COLO829 (cell line): ENCODE data around the gene GPHN.
"Not testable (repeated sequence)": the region's sequence is repeated elsewhere in the genome, so short reads cannot be mapped to it uniquely, and the experiment has no call there.

ENCODE experiments used
- DNase-seq: peaks from one replicate; pipeline ENCODE4 v3.0.0; 2012; ENCODE audit warnings: low spot score

The GPHN gene

GRCh38 chr14:67060546-67060945 lies 552.6 kb downstream of the GPHN start:
- no peak for DNase-seq

GRCh38 chr14:67067070-67067814 lies 559.3 kb downstream of the GPHN start:
- not testable (repeated sequence) for DNase-seq

DNA sequence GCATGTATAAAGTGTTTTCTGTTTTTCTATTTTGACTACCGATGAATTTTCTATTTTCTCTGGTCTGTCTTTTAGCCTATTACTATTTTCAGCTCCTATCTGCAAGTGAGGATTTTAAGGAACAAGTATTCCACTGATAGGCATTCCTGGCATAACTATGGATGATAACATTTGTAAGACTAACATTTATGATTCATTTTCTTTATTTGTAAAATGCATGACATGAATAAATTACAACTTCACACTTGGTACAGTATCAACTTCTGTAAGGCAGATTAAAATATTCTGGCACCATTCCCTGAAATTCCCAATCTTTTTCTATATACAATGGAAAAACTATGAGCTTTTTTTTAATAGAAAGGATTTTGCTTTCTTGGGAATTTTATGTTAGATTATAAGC lies 560.3 kb downstream of the GPHN start:
- peak; percentile 4 for DNase-seq

DNA sequence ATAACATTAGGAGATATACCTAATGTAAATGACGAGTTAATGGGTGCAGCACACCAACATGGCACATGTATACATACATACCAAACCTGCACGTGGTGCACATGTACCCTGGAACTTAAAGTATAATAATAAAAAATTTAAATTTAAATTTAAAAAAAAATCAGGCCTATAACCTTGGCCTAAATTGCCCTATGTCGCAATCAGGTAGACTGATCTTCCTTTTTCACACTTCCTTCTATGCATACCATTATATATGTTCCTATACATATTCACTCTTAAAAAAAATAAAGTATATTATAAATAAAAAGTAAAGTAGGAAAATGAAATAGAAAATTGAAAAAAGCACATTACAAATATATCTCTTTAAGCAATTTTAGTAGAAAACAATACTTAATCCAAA lies 563.6 kb downstream of the GPHN start:
- DNase-seq: no peak

DNA sequence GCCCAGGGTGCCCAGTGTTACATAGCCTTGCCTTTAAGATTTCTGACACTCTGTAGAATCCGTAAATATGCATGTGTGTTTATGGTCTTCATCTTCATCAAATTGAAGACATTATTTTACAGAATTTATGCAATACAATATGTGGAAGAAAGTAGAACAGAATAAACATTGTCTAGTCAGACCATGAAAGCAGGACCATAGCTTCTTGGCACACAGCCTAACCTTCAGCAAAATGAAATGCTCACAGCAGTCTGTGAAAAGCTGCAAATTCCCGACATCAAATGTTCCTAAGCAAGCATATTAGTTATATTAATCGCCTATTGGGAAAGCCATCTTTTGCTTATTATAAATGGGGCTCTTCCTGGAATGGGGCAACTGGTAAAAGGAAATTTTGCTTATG lies 570.0 kb downstream of the GPHN start:
- no peak for DNase-seq

DNA sequence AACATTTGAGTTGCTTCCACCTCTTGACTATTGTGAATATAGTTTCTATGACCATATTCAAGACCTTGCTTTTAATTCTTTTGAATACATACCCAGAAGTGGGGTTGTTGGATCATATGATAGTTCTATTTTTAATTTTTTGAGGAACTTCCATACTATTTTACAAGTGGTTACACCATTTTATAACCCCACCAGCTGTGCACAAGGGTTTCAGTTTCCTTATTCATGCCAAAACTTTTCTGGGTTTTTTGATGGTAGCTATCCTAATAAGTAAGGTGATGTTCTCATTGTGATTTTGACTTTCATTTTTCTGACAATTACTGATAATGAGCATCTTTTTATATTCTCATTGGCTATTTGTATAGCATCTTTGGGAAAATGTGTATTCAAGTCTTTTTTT lies 571.9 kb downstream of the GPHN start:
- no peak for DNase-seq

DNA sequence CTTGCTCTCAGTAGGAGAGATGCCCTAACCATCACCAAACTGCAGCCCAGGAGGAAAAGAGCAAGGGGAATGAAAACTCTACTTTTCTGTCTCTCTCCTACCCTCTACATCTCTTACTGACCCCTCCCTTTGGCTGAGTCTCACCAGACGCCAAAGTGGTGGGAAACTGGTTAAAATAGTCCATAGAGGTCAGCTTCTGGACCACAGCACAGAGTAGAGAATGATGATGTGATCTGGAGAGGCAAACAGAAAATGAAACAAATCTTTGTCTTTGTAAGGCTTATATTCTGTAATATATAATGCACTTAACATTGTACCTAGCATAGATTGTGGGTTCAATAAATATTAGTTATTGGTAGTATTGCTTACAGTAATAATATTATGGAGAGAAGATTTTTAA lies 600.3 kb downstream of the GPHN start:
- no peak for DNase-seq

DNA sequence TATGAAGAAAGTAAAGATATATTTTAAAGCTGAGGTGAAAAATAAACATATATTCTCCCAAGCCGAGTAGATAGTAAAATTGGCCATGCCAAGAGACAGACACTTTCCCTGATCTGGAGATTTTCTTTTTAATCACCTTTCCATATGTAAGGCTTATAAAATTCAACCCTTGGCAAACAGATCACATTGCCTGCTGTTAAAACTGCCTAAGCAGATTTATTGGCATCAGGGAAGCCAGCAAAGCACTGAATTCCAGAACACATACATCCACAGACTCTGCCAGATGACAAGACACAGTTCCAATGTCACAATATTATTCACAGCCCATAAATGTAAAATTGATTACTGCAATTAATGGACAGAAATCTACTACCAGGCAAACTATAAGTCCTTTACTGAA lies 603.1 kb downstream of the GPHN start:
- no peak for DNase-seq

- no peak for DNase-seq
Measured at GRCh38 chr14:67112344-67112743, 604.4 kb downstream of the GPHN start.

DNA sequence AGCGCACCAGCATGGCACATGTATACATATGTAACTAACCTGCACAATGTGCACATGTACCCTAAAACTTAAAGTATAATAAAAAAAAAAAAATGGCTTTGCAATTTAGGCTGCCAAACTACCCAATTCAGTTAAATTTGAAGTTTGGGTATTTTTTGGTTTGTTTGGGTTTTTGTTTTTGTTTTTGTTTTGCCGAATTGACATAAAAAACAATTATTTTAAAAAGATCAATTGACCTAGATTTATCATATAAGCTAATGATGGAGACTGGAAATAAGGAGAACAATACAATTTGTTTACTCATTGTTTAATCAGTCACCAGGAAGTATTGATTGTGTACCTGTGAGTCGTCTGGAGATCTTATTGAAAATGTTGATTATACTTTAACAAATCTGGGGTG lies 619.2 kb downstream of the GPHN start:
- DNase-seq: no peak

DNA sequence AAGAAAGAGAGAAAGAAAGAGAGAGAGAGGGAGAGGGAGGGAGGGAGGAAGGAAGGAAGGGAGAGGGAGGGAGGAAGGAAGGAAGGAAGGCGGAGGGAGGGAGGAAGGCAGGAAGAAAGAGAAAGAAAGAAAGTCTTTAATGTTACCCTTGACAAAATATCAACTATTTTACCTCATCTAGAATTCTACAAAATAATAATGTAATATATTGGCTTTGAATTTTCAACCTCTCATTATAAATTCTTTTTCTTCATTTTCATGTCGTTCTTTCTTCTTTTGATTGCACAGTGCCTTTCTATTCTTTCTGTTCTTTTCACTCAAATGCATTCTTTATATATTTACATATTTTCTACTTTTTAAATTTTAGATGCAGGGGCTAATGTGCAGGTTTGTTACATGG lies 621.8 kb downstream of the GPHN start:
- DNase-seq: no peak

GRCh38 chr14:67131691-67132090 lies 623.7 kb downstream of the GPHN start:
- DNase-seq: no peak

DNA sequence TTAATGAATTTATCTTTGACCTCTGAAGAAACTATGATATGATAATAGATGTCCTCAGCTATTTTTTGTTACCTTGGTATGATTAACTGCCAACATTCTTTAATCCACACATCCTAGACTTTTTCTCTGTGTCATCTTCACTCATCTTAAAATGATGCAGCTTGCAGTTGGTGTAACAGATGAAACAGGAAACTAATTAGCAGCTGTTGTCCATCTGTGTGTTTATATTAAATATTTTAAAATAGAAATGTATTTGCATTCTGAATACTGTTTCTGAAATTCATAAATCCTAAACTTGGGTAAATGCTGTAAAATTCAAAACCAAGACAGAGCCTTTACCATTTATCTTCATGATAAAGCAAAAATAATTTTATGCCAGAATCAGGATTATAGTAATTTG lies 625.2 kb downstream of the GPHN start:
- DNase-seq: no peak

DNA sequence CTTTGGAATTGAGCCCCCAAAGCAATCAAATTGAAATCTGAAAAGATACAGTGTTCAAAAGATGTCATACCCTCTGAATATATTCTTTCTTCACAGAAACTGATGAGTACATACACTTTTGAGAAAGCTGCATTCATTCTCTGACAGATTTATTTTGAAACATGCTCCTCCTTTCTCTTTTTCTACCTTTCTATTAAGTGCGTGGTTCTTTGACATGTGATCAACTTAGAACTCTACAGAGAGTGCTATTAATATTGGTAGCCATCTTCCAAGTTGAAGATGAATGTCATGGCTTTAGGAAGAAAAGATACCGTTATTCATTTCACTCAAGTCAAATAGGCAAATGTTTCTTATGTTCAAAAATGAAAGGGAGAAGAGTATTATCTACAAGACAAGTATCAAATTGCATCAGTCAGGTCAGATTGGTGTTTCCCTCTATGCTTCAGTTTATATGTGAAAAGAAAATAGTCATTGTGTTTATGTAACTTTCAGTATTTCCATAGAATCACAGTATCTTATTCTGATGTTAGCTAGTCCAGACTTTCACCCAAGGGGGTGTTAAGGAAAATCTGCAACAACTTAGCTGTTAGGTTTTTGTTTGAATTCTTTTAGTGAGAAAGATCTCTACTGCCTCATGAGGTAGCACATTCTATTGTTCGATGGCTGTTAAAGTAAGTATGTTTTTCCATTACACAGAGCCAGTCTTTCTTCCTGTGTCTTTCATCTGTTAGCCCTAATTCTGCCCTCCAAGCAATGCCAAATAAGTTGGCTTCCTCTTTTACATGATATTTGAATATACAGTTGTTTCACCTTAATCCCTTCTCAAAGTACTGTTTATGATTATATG lies 625.9 kb downstream of the GPHN start:
- no peak for DNase-seq

GRCh38 chr14:67137744-67138371 lies 629.9 kb downstream of the GPHN start:
- DNase-seq: peak; percentile 32

DNA sequence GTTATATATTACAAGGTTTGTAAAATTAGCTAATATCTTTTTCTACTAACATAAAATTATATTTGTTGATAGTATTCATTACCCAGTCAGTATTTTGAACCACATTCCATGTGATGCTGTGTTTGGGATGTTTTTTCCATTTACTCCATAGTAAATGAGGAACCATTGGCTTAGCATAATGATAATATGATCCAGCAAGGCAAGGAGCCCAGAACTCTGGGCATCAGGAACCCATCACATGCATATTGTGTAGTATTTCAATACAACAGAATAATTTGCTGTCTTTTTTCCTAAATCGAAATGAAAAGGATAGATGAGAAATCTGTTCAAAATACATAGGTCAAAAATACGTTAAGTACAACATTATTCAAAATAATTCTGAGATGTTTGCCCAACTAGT lies 632.6 kb downstream of the GPHN start:
- no peak for DNase-seq

DNA sequence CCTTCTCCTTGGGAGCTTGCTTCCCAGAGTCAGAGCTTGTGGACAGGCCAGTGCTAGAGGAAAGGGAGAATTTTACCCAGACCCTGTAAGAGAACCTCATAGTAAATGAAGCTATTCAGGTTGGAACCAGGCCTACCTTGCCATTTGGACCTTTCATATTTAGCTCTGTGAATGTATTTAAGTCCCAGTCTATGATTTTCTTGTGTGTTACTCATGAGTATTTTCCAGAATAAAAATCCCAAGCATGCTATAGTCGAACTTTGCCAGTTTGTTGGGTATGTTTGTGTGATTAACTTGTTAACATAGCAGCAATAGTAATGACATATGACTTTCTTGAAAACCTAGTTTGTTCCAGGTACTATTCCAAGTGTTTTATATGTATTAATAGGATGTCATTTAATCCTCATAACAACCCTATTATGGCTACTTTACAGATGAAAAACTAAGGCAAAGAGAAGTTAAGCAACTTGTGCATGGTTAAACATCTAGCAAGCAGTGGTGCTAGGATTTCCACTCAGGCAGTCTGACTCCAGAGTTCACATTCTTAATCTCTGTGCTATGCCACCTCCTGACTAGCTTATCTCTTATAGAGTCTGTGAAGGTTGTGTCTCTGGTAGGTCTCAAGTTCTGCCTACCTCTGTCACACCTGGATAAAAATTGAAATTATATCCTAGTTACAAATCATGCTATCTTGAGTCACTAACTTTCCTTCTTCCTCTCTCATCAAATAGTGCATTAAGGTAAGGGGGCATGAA lies 633.4 kb downstream of the GPHN start:
- no peak for DNase-seq

DNA sequence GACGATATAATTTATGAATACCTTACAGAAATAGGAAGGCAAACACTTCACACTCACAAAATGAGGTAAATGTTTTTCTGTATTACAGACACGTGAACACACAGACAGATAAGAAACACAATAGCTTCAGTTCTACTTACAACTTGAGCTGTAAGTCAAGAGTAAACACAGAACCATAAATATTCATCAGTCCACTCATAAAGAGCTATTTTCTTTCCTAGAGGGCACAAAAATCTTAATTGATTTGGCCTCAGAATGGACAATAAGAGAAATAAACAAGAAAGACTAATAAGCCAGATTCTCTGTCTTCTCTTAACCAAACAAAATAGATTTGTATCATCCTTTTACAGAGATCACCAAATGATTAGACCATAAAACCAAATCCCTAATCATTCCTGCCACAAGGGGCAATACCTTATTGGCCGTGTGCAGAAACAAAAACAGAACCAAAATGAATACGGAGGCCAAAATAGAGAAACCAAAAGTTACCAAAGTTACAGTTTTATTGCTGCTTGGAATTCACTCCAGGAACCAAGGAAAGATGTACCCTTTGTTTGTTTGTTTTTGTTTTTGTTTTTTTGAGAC lies 643.2 kb downstream of the GPHN start:
- no peak for DNase-seq

- DNase-seq: no peak
Measured at GRCh38 chr14:67158566-67158965, 650.6 kb downstream of the GPHN start.

DNA sequence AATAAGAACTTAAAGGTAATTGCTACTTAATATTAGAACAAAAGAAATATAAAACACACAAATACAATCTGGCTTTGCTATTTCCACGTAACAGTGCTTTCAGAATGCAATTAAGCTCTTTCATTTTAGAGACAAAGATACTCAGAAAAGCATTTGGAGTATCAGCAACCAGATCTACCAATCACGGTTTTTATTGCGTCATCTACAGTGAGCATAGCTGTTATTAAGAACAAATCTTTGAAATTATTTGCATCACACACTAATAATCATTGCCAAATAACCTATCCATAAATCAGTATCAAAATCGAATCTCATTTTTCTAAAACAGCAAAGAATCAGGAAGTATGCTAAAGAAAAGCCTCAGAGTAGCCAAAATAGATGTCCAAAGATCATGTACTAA lies 654.4 kb downstream of the GPHN start:
- no peak for DNase-seq

- peak; percentile 25 for DNase-seq
Measured at GRCh38 chr14:67166450-67166853, 658.5 kb downstream of the GPHN start.
